ENCODE results near the gene SHISAL2A.

SHISAL2A gene

DNA sequence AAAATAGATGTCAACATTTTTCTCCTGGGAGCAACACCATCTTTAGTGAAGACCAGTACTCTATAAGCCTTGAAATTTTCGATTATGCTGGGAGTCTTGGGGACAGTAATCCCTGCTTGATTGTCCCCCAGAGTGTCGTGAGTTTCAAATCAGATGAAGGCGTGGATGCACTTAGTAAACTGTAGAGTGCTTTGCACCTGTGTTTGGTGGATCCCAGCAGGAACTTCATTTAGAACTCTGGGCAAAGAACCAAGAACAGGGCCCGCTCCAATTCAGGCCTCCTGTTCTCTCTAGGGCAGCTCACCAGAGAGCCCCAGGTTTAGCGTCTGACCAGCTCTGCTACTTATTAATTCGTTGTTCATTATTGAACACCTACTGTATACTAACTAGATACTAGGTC is 29.3 kb upstream of the SHISAL2A start:
- peak overlapping the region; percentile 65 for H3K4me2 ChIP-seq (ENCODE audit: low read length)
- no peaks in the 10 kb centered on the region for H3K9me3 ChIP-seq (ENCODE audit: control insufficient read depth, insufficient read depth, low read length)
- peaks cover 8% of the 10 kb centered on the region; the same call in 1 of the 2 replicates for H3K27me3 ChIP-seq (ENCODE audit: control insufficient read depth, low read length)
- no peaks in the 10 kb centered on the region for H4K20me1 ChIP-seq (ENCODE audit: control insufficient read depth, insufficient read depth, low read depth, low read length)
- no peaks in the 10 kb centered on the region for H3K9me2 ChIP-seq (replicated peaks; ENCODE audit: control insufficient read depth, low read length)
- no peaks in the 10 kb centered on the region for H3K36me3 ChIP-seq (ENCODE audit: control insufficient read depth, low read length)
- peak overlapping the region; percentile 63 for H3K4me3 ChIP-seq (ENCODE audit: low read length)
- H3K4me1 ChIP-seq (ENCODE audit: control insufficient read depth, low read length): peaks cover 31% of the 10 kb centered on the region
- TF ChIP-seq, protein P1, sequence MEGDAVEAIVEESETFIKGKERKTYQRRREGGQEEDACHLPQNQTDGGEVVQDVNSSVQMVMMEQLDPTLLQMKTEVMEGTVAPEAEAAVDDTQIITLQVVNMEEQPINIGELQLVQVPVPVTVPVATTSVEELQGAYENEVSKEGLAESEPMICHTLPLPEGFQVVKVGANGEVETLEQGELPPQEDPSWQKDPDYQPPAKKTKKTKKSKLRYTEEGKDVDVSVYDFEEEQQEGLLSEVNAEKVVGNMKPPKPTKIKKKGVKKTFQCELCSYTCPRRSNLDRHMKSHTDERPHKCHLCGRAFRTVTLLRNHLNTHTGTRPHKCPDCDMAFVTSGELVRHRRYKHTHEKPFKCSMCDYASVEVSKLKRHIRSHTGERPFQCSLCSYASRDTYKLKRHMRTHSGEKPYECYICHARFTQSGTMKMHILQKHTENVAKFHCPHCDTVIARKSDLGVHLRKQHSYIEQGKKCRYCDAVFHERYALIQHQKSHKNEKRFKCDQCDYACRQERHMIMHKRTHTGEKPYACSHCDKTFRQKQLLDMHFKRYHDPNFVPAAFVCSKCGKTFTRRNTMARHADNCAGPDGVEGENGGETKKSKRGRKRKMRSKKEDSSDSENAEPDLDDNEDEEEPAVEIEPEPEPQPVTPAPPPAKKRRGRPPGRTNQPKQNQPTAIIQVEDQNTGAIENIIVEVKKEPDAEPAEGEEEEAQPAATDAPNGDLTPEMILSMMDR (IDR thresholded peaks at IDR 0.05; ENCODE audit: low read depth, low read length, poor library complexity, severe bottlenecking): no peak
- TF ChIP-seq EZH2phosphoT487 (IDR thresholded peaks at IDR 0.05; ENCODE audit: borderline replicate concordance, low read length): no peak
- no peaks in the 10 kb centered on the region for H3K79me2 ChIP-seq (ENCODE audit: control insufficient read depth, low read length)
- H3K27ac ChIP-seq (ENCODE audit: low read depth, low read length): no peak overlapping the region
- H3F3A ChIP-seq (ENCODE audit: control insufficient read depth, insufficient read depth): no peaks in the 10 kb centered on the region

DNA sequence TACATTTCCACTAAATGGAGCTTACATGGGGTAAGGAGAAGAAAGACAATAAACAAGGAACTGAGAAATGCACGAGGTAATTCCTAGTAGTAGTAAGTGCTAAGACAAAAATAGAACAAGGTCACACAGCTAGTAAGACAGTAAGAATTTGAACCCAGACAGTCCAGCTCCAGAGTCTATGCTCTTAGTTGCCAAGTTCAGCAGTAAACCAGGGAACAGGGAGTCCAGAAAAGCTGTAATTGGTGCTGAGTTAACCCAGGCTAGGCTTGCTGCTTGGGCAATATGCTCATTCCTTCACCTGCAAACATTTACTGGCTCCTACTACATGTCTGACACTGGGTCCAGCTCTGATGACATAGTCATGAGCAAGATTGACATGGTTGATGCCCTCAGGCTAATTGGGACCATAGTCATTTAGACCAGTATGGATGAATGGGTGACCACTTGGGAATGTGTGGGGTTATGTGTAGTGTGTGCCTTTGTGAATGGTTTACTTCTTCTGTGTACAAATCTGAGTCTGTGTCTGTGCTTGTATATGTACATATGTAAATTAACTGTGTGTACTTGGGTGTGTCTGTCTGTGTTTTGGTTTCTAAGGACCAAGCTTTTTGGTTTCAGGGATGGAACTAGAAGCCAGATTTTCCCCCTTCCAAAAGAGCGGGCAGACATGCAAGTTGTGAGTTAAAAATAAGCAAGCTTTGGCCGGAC is 28.8 kb upstream of the SHISAL2A start:
- TF ChIP-seq, protein P1 (IDR thresholded peaks at IDR 0.05; ENCODE audit: low read depth, low read length, poor library complexity, severe bottlenecking): no peak
- TF ChIP-seq EZH2phosphoT487 (IDR thresholded peaks at IDR 0.05; ENCODE audit: borderline replicate concordance, low read length): no peak
- no peaks in the 10 kb centered on the region for H3K79me2 ChIP-seq (ENCODE audit: control insufficient read depth, low read length)
- no peaks in the 10 kb centered on the region for H3K9me3 ChIP-seq (ENCODE audit: control insufficient read depth, insufficient read depth, low read length)
- H4K20me1 ChIP-seq (ENCODE audit: control insufficient read depth, insufficient read depth, low read depth, low read length): no peaks in the 10 kb centered on the region
- H3F3A ChIP-seq (ENCODE audit: control insufficient read depth, insufficient read depth): no peaks in the 10 kb centered on the region
- no peaks in the 10 kb centered on the region for H3K36me3 ChIP-seq (ENCODE audit: control insufficient read depth, low read length)
- H3K4me2 ChIP-seq (ENCODE audit: low read length): peak overlapping the region; percentile 65
- peaks cover 31% of the 10 kb centered on the region for H3K4me1 ChIP-seq (ENCODE audit: control insufficient read depth, low read length)
- no peaks in the 10 kb centered on the region for H3K9me2 ChIP-seq (replicated peaks; ENCODE audit: control insufficient read depth, low read length)
- no peak overlapping the region for H3K27ac ChIP-seq (ENCODE audit: low read depth, low read length)
- H3K4me3 ChIP-seq (ENCODE audit: low read length): peak overlapping the region; percentile 63
- peaks cover 8% of the 10 kb centered on the region; the same call in 1 of the 2 replicates for H3K27me3 ChIP-seq (ENCODE audit: control insufficient read depth, low read length)

DNA sequence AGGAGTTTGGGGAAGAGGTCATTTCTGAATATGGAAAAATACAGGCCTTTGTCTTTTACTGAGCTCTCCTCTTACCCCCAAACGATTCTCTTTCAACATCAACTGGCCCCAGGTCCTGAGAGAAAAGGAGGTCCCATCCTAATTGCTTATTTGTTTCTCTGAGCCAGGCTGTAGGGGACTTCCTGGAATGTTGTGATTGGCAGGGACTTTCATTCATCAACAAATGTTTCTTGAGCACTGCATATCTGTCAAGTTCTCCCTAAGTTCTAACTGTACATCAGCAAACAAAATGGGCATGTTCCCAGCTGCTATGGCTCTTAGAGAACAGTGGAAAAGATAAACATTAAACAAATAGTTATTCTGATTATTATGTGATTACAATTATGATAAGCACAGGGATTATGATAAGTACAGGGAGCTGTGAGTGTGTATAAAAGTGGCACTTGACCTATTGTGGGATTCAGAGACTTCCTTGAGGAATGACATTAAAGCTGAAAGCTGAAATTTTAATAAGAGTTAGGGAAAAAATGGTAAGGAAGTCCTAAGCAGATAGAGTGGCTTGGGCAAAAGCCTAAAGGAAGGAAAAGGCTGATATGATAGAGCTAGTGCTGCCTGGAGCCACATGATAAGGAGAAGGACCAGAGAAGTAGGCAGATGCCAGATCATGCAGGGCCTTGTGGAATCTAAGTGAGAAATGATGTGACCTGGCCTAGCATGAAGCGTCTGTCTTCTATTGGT is 19.2 kb upstream of the SHISAL2A start:
- Histone ChIP-seq H3K4me3 (ENCODE audit: low read length) (no peak overlapping the region), H4K20me1 (ENCODE audit: control insufficient read depth, insufficient read depth, low read depth, low read length) (no peaks in the 10 kb centered on the region), H3K79me2 (ENCODE audit: control insufficient read depth, low read length) (no peaks in the 10 kb centered on the region), H3F3A (ENCODE audit: control insufficient read depth, insufficient read depth) (no peaks in the 10 kb centered on the region), H3K4me1 (ENCODE audit: control insufficient read depth, low read length) (no peaks in the 10 kb centered on the region), H3K9me3 (ENCODE audit: control insufficient read depth, insufficient read depth, low read length) (no peaks in the 10 kb centered on the region), H3K27ac (ENCODE audit: low read depth, low read length) (no peak overlapping the region), H3K9me2 (replicated peaks; ENCODE audit: control insufficient read depth, low read length) (no peaks in the 10 kb centered on the region), H3K36me3 (ENCODE audit: control insufficient read depth, low read length) (no peaks in the 10 kb centered on the region), H3K27me3 (ENCODE audit: control insufficient read depth, low read length) (no peaks in the 10 kb centered on the region), H3K4me2 (ENCODE audit: low read length) (no peak overlapping the region)
- no peak for TF ChIP-seq EZH2phosphoT487 (IDR thresholded peaks at IDR 0.05; ENCODE audit: borderline replicate concordance, low read length)
- TF ChIP-seq, protein P1 (IDR thresholded peaks at IDR 0.05; ENCODE audit: low read depth, low read length, poor library complexity, severe bottlenecking): no peak

Measured in DOHH2 (cell line).